Loucy (cell line): ENCODE results near the gene MCOLN2.

ENCODE experiments used
- EZH2phosphoT487 ChIP-seq: fragments of 200-600 bp; IDR thresholded peaks from 2 replicates; pipeline ENCODE4 v1.6.1; 2018; ENCODE audit warnings: antibody characterized with exemption, mild to moderate bottlenecking, moderate library complexity, borderline replicate concordance
- TF ChIP-seq, protein P1 (sequence below): fragments of 200-600 bp; sonication (generic); conservative IDR thresholded peaks from 2 replicates; pipeline ENCODE4 v1.5.1; 2014; ENCODE audit warnings: mild to moderate bottlenecking, antibody characterized with exemption, low read length

DNA sequence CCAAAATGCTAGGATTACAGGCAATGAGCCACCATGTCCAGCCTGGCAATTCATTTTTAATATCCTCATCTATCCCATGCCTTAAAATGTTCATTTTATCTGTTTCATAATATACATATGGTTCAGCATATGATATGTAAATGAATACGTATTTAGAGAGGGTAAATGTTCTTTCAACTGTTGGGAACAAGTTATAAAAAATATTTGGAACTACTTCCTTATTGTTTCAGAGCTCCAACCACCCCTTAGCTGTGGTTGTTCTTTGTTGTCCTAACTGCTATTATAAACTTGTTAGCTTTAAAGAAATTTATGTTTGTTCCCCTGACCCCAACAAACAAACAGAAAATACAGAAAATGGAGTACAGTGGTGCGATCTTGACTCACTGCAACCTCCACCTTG, 14.5 kb downstream of the MCOLN2 start:
- no peak for TF ChIP-seq EZH2phosphoT487
- TF ChIP-seq, protein P1, sequence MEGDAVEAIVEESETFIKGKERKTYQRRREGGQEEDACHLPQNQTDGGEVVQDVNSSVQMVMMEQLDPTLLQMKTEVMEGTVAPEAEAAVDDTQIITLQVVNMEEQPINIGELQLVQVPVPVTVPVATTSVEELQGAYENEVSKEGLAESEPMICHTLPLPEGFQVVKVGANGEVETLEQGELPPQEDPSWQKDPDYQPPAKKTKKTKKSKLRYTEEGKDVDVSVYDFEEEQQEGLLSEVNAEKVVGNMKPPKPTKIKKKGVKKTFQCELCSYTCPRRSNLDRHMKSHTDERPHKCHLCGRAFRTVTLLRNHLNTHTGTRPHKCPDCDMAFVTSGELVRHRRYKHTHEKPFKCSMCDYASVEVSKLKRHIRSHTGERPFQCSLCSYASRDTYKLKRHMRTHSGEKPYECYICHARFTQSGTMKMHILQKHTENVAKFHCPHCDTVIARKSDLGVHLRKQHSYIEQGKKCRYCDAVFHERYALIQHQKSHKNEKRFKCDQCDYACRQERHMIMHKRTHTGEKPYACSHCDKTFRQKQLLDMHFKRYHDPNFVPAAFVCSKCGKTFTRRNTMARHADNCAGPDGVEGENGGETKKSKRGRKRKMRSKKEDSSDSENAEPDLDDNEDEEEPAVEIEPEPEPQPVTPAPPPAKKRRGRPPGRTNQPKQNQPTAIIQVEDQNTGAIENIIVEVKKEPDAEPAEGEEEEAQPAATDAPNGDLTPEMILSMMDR: no peak
